HG03103 (cell line): ENCODE measurements around the gene PTCD2.

Experiments
- ATAC-seq: cut with Tn5 transposase; IDR thresholded peaks from one replicate; pipeline ENCODE4 v1.9.1; 2021; ENCODE audit warnings: low read depth; ENCODE audit not compliant: unreplicated experiment

The PTCD2 gene

DNA sequence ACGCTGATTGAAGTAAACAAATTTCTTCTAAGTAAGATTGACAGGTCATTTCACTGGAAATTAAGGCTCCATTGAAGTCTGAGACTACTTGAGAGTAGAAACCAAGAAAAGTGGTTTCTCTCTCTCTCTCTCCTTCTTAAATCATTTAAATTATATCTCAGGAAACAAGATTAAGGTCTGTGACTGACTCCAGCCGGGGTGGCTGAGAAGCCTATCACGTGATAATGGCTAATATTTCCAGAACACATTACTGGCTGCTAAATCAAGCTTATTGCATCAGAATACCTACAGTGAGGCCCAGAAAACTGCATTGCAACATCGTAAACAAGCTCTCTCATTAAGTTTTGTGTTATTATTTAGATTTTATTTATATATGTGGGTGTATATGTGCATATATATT, 88.4 kb downstream of the PTCD2 start:
- ATAC-seq = no peak

DNA sequence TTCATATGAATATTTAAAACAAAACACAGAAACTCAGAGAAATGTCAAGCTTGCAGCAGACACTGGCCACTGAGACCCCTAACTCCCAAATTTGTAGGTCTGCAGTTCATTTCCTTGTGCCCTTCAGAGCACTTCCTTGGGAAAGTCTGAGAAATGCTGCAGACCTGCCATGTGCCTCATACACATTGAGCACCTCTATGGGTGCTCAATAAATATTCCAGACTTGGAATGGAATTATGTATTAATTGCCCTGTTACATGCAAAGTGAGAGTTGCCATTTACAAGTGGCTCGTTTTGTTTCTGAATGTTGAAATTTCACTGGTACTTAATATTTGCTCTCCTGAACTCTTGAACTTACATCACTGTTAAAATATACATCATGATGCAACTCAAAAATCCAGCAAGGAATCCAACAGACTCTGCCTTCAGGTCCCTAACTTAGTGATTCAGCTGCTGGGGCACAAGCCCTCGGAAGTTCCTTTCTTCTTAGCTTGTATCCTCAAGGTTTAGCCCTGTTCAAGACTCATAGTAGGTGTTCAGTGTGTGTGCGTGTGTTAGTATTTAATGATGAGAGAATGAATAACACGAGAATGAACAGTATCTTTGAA, 90.6 kb downstream of the PTCD2 start:
- ATAC-seq = no peak

DNA sequence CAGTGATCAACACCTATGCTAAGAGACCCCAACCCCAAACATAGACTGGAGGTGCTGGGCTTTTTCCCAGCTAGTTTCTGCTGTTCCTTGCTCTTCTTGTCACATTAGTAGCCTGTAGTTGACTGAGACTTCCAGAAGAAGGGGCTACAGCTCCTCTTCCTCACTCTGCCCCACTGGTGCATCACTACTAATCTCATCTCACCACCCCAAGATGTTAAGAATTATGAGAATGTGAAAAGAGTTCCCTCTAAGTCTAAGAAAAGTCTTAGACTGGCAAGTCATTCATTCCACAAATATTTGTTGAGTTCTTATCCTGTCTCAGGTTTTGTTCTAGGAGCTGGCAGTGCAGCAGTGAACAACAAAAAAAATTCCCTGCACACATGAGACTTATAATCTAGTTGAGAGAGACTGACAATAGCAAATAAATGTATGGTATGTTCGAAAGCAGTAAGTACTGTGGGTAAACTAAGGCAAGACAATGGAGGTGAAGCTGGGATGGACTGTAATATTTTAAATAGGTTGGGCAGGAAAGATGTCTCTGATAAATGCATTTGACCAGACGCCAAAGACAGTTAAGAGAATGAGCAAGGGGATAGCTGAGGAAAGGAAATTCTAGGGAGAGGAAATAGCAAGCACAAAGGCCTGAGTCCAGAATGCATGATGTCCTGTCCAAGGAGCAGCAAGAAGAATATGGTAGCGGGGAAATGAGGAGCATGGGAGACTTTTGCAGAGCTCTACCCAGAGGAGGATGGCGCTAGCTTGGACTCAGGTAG, 92.3 kb downstream of the PTCD2 start:
- ATAC-seq = no peak

DNA sequence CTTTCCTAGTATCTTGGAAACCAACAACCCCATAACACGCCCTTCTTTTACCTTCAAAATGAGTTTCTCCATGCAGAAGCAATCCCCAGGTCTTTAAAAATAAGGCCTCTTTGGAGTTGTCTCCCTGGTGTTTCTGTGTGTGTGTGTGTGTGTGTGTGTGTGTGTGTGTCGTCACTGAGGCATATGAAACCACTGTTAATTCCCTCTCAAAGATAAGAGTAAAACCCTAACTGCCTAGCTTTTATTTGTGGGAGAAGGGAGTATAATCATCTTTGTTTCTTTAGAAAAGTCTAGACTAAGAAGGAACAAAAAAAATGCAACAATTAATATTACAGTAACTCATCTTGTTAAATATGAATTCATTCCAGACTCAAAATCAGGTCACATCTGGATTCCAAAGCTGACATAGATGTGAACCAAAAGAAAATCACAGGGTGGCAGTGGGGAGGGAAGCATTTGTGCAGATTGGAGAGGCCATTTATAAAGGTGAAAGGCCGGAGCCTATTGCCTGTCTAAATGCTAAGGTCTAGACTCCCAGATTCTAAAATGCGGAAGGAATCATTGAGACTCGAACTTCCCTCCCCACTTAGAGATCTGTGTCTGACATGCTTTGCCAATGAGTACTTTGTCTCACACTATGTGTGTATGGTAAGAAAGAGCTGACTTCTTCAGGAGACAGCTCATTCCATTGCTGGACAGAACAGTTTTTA, 95.6 kb downstream of the PTCD2 start:
- ATAC-seq = no peak

DNA sequence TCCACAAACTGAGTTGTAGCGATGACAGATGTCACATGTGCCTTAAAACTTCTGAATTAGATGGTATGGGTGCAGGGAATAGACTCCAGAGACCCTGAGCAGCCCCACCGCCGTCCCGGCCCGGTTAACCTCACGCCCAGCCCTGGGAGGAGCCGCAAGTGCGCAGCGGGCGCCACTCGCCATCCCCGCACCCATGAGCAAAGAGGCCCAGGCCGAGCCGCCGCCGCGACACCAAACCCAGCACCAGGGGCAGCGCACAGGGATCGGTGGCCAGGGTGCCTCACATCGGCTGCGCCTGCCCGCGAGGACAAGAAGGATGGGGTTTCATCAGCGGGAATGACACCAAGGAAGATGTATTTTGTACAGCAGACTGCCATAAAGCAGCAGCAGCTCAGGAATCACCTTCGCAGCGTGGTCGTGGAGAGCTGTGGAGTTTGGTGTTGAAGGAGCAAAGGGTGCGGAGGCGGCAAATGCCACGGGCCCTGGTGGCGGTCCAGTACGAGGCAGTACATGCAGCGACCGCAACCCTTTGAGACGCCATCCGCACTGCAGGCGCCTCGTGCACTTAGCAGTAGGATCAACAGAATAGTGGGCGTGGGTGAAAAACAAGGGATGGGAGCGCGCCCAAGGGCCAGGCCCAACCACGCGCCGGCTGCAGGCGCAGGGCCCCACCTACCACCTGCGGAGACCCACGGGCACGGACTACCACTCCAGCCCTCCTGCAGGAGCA, 97.3 kb downstream of the PTCD2 start:
- no peak for ATAC-seq
